Vagina (tissue), 2 donors: ENCODE results near the gene ZC3H4.

Experiments
- CTCF ChIP-seq, 3 experiments: fragments of 450-650 bp in 2 of 3; fragments of 200-600 bp in 1 of 3; sonication (generic) in 1 of 3; IDR thresholded peaks; one replicate each; pipeline ENCODE4 v1.5.1; 2017 to 2019; ENCODE audit warnings: antibody characterized with exemption in 3 of 3, mild to moderate bottlenecking in 2 of 3, moderate library complexity in 2 of 3
- POLR2A ChIP-seq, 2 donors: fragments of 450-650 bp; IDR thresholded peaks; one replicate each; pipeline ENCODE4 v1.6.1; 2017; ENCODE audit warnings: antibody characterized with exemption in 2 of 2, mild to moderate bottlenecking in 2 of 2, moderate library complexity in 2 of 2

- TF ChIP-seq CTCF (IDR thresholded peaks at IDR 0.05) (no peak), POLR2A (IDR thresholded peaks at IDR 0.05) (no peak)
Measured at GRCh38 chr19:47082493-47082892, 31.1 kb downstream of the ZC3H4 start.
